Suppressor macrophage (primary cell): ENCODE measurements around the gene CTNNA3.

Source experiments
- DNase-seq, 4 experiments: peaks; one replicate each; pipeline ENCODE4 v3.0.0-alpha.2; 2020 to 2022

CTNNA3 gene

DNA sequence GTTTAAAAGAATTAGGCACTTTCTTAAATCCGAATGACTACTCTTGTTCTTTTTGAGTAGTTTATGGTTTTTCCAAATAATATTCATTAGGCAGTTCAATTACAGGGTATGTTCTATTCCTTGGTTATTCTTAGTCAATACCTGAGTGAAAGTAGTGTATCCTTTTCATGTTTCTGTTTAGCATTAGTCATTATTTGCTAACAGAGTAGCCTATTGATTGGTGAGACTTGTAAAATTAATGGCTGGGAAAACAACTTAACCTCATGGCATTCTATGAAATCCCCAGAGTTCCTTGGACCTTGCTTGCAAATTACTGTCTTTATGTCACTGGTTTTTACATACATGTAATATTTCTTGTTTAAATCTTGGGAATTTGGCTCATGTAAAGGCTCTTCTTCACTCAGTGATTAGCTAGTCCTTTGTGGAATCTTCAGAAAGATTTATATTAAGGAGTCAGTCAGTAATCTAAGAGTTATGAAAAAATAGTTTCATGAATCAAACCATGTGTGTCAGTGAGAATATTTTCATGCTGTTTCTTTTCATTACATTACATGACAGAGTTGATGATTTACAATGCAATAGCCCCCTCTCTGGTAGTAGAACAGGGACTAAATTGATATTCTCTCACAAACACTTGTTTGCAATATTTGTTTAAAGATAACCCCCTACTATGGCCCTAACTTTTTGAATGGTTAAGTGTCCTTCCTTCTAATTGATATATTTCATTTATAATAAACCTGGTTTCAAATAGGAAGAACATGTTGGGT, 851.6 kb downstream of the CTNNA3 start:
- no peak for DNase-seq

DNA sequence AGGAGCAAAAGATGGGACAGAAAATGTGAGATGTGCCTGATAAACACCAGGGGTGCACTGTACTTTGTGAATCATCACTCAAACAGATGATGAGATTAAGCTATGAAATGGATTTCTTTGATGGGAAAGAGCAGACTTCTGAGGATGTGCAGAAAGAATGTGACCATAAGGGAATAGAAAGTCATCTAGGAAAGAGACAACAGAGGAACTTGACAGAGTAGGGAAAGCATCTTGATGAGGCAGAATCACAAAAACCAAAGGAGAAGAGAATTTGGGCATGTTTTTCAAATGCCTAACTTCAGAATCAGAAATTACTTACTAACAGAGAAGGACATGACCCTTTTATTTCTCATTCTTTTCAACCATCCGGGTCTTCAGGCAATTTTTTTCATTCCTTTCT, 852.6 kb downstream of the CTNNA3 start:
- DNase-seq = no peak

DNA sequence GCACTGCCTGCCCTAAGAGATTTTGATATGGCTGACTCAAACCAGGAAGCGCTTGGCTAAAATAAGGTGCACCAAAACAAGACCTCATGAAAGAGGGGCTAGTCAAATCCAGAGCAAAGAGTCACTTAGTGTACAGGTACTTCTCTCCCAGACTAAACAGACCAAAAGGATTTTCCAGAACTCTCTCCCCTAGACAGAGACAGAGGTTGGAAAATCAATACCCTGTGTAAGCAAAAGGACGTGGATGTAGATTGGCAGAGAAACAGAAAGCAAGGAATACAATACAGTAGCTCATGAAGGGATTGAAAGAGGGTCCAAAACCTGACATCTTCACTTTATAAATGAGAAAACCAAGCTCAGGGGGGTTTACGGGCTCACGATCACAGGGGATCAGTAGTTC, 853.1 kb downstream of the CTNNA3 start:
- no peak for DNase-seq

DNA sequence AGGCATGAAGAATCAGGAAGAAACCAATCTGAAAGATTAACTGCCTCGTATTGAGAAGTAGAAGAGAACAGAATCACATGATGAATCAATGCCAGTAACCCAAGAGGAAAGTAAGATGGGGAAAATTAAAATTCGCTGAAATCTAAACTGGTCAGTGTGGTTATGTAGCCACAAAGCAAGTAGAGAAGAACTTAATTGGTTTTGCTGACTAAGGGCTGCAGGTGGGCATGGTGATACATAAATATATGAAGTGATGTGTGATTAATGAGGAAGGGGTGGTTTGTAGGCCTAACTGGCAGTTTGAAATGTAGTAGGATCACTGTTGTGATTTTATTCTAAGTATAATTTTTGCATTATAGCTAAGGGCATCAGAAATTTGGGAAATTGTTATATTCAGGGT, 853.6 kb downstream of the CTNNA3 start:
- no peak for DNase-seq

DNA sequence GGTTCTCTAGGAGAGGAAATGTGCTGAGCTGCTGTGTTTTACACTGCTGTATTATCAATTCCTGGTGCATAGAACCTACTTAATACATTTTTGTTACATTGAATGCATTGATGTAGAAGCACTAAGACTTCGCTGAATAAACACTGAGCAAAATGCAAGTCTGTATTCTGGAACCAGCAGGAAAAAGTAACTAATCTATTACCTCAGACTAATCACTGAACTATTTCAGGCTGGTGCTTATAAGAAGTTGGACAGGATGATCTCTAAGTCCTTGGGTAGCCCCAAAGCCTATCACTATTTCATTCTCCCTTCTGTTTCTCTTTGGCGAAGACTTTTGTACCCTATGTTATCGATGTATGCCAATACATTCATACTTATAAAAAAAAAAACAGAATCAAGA, 857.3 kb downstream of the CTNNA3 start:
- no peak for DNase-seq

DNA sequence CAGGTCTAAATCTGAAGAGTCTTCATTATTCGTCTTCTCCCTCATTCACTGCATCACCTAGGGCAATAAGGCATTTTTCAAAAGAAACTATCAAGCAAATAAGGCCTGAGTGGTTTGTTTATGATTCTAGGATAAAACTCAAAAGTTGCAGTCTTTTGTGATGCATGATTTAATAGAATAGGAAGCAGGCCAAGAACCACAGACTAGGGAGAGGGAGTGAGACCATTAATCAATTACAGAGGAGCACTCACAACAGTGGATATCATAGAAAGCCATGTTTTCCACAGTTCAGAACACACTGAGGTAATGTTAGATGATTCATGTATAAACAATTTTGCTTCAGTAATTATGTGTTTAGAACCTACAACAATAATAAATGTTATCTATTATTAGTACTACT, 858.0 kb downstream of the CTNNA3 start:
- no peak for DNase-seq

DNA sequence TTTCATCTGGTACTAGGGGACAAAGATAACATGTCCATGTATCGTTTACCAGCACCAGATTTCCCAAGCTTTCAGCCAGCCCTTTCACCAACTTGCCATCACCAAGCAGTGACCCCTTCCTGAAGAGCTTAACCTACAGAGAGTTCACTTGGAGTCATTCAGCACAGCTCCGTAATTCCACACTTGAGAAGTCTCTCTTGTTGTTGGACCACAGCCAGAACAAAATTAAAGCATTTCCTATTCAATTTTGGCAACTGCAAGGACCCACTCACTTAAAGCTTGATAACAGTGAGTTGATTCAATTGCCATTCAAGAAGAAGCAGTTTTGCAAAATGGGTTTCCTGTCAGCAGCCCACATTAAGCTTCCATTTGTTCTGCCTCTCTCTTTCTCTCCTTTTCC, 858.7 kb downstream of the CTNNA3 start:
- DNase-seq = no peak

DNA sequence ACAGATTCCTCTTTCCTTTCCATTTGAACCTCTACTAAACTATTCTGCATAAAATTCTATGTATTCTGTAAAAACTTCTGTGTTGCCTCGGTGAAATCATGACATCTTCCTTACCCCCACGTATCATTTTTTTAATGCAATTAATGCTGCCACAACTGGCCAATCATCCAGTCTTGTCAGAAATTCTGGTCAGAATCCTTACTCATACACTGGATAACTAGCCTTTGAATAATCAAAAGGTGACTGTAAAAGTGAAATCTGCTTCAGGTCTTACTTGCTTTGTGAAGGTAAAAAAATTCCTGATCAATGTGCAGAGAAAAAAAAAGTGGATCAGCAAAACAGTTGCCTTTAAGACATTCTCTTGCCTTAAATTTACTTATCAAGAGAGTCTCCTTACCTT, 859.2 kb downstream of the CTNNA3 start:
- no peak for DNase-seq

DNA sequence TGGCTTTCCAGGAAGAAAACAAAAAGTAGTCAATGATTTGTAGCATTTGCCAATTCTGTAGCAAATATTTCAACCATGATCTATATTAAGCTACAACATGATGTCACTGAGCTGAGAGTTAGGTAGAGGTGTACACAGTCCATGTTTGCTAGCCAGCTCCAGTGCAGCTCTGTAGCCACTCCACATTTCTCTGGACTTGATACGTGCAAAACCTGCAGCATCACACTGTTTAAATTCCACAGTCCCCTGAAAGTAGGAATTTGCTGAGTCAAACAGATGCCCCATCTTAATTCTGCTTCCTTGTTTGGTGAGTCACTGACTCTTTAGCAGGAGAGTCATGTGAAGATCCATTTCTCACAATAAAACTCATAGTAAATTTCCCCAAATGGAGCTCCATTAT, 859.9 kb downstream of the CTNNA3 start:
- no peak for DNase-seq

DNA sequence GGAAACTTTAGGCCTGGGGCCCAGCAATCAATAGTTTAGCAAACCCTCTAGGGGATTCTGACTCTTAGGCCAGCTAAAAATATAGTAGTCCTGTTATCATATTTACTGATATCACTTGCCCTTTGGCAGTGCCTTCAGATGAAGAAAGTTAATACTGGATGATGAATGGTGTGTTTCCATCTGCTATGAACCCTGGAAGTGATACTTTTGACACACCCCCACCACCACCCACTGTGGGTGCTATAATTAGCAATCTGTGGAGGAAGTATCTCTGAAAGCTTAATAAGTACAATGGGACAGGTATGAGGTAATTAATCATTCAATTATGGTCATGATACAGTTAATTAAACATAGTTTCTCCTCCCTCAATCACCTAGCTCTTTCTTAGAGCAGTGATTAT, 860.6 kb downstream of the CTNNA3 start:
- no peak for DNase-seq

DNA sequence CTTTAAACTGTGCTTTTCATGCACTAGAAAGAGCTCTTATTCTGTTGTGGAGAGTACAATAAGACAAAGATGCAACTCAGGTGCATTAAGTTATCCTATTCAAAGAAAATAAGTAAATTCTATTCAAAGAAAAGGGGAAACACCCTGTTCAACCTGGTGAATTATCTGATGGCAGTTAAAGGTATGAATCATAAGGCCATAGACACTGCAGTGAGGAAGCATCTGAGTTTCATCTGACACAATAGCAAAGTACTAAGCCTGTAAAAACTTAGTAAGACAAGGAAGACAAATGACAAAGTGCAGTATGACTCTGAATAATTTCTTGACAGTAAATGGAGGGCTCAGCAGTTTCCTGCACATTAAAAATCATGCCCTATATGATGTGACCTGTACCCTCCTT, 861.2 kb downstream of the CTNNA3 start:
- DNase-seq = no peak

DNA sequence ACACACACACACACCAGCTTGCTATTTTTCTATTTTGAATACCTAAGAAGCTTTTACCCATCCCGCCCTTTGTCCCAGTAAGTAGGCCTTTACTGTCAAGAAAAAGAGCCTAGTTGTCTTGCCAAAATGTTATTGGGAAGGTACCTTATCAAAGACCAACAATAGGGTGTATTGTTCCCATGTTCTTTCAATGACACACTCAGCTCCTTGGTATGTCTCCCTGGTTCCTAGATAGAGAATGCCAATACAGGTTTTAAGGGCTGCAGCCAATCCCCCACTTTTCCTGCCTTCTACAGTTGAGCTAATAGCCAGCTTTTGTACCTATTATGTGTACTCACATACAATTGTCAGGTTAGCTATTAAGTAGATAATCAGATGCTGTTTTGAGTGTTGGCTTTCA, 862.1 kb downstream of the CTNNA3 start:
- no peak for DNase-seq

DNA sequence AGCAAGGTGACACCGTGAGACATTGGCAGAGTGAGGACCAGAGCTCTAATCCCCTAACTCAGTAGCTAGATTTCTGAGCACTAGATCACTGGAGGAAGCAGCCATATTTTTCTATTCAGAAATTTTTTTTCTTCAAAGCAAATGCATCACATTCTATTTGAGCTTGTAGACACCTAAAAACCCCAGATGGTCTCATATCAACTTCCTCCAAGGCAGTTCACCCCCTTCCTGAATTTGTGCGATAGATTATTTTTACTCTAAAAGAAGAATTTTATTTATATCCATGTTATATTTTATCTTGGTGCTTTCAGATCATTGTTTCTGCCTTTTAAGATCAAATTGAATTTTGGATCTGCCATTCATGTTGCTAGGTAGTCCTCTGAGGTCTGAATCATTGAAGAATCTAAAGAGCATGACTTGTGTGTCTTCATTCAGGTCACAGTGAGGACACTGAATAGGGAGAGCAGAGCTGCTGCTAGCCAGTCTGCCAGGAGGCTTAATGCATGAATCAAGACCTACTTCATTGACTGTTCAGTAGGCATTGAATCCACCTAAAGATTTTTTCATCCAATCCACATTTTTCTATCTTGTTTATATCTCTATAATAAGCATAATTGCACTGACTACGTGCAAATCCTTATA, 863.1 kb downstream of the CTNNA3 start:
- DNase-seq = no peak

DNA sequence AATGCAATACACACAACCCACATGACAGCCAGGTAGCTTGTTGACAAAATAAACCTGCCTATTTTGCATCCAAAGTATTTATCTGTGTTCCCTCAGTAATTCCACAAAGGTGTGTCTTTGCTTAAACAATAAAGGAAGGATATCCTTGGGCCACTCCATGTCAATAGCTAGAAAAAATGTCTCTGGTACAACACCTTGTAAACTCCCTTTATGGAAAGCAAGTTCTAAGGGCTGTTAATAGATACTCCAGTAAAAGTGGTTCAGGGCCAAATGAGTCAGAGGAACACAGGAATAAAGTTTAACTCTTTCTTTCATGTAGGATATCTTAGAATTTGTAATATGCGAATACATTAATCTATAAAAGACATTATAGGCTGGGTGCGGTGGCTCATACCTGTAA, 867.0 kb downstream of the CTNNA3 start:
- no peak for DNase-seq

DNA sequence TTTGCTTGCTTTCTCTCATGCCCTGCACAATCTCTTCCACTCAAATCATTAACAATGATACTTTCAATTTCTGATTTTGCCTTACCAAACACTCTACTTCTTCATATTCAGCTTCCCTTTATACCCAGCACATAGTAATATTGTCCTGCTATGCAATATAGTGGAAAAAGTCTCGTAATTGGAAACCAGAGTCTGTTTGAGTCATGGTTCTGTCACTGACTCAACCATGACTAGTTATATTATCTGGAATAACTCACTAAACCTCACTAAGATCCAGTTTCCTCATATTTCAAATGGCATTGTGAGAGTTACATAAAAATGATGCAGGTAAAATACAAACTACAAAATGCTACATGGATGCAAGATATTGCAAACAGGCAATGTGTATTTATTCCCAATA, 868.6 kb downstream of the CTNNA3 start:
- no peak for DNase-seq

DNA sequence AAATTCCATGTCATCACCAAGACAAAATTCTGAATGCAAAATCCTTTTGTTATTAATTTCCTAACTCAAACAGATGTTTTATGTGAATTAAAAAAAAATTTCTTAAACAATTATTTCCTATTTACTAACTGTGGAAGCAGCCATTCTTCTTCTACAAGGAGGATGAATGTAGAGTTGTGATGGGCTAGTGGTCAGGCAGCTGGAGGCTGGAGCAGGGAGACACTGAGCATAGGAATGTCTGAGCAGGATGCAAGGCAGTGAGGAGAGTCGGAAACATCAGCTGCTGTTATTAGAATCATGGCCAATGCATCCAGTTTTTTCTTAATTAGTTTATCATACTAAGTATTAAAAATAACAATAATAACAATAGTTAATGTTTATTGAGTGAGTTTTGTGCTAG, 872.7 kb downstream of the CTNNA3 start:
- no peak for DNase-seq

DNA sequence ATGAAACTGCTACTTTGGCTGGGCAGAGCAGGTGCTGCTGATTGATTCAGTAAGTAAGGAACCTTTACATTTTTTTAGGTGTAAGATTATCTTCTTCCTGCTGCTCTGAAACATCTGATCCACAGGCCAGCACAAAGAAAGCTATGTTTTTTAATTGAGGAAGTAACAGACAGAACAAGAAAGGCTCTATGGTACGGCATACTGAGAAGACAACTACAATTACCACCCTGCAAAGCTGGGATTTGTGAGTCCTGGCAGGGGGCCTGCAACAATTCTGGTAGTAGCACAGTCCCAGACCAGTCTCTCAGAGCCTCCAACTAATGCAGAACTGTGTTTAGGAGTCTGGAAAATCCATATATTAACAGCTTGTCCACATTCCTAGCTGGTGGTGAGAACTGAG, 873.2 kb downstream of the CTNNA3 start:
- no peak for DNase-seq

DNA sequence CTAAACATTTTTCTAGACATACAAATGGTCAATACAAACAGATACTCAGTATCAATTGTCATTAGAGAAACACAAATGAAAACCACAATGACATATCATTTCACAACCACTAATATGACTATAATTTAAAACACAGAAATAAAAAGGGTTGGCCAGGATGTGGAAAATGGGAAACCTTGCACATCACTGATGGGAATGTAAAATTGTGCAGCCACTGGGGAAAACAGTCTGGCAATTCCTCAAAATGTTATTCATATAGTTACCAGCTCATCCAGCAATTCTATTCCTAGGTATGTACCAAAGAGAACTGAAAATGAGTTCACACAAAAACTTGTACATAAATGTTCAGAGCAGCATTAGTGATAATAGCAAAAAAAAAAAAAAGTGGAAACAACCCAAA, 876.3 kb downstream of the CTNNA3 start:
- no peak for DNase-seq

DNA sequence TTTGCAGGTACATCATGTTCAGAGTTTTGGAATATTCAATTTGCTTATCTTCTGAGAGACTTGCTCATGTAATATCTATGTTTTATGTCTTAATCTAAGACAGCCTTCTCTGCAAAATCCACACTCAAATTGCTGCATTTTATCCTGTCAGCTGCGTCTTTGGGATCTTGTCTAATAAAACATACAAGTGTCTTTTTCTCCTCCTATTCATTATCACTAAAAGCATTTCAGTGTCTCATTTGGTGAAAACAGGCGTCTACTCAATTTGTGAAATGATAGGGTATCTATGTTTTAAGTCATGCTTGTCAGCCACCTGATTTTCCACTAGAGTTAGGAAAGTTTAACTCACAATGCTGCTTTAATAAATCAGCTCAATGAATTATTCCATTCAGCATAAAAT, 882.9 kb downstream of the CTNNA3 start:
- no peak for DNase-seq

DNA sequence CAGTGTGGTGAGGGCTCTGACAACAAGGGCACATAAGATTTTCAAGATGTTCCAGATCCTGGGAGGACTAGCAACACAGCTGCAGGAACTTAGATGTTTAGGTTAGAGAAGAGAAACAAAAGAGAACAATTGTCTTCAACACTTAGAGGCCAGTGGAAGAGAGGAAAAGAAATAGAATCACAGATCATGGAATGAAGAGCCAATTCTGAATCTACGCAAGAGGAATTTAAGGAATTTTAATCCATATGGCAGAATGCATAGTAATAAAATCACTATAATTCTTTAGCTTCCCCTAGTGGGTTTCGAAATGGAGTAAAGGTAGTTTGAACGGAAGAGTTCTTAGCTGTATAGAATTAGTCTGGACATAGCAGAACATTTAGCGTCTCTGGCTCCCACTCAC, 884.8 kb downstream of the CTNNA3 start:
- DNase-seq = no peak

DNA sequence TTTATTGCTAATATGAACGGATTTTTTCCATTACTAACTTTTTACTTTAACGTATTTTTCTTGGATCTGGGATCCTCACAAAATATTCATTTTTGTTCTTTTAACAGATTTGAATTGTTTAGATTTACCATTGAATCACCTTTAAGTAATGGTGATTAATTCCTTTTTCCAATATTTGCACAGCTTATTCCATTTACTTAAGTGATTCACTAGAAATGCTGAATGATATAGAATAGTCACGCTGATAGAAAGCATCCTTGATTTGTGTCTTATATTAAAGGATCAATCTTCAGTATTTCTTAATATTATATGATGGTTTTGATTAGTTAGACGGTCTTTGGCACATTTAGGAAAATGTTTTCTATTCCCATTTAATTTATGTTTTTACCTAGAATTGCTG, 886.6 kb downstream of the CTNNA3 start:
- DNase-seq = no peak

DNA sequence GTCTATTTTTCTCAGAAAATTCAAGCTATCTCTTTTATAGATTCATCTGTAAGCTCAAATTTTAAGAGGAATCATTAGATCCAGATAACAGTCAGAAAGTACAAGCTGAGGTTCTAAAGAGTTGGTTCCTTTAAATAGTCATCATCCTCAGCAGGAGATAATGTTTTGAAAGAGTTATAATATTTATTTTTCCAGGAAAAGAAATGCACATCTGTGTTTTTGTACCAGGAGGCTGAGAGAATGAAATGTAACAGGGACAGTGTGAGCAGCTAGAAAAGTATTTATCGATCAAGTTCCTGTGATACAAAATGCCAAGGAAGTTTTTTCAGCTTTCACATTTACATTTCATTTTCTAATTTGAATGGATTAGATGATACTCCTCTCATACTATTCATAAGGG, 890.4 kb downstream of the CTNNA3 start:
- DNase-seq = no peak

DNA sequence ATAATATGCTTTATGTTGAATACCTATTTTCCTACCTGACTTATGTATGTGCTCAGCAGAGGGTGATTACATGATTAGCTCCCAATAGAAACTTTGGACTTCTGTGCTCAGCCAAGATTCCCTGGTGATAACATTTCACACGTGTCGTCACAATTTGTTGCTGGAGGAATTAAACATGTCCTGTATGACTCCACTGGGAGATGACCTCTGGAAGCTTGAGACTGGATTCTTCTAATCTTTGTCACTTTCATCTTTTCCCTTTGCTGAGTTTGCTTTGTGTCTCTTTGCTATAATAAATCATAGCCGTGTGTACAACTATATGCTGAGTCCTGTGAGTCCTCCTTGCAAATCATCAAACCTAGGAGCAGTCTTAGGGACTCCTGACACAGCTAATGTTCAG, 891.0 kb downstream of the CTNNA3 start:
- no peak for DNase-seq

DNA sequence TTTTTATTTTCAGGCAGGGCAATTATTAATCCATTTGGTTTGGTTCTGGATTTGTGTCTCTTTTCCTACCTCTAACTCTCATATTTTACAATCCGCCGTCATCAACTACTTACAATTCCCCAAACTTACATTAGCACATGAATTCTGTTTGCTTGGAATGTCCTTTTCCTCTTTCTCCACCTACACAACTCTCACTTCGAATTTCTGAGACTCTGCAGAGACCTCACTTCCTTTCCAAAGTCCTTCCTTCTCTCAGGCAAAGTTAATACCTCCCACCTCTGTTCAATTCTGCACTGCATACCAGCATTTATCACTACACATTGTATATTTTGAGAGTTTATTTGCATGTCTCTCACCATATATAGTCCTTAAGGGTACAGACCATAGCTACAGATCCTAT, 892.8 kb downstream of the CTNNA3 start:
- DNase-seq = no peak

DNA sequence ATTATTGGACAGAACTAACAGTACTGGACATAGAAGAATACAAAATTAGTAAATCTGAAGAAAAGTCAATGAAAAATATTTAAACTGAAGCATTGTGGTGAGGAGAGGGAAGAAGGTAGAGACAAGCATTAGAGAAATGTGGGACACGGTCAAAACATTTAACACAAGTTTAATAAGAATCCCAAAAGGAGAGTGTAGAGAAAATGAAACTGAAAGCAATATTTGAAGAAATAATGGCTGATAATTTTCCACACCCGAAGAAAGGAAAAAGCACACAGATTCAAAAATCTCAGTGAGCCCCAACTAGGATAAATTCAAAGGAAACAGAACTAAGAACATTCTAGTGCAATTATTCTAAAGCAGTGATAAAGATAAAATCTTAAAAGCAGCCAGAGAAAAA, 896.5 kb downstream of the CTNNA3 start:
- DNase-seq = no peak
